ENCODE data around the gene C1QL4. TPM values are rescaled to one million over a fixed set of nuclear protein-coding genes. Genes with fewer than 3 reads are reported as not detected.
"Not testable (repeated sequence)": the region's sequence is repeated elsewhere in the genome, so short reads cannot be mapped to it uniquely, and the experiment has no call there.

Gene C1QL4
- total RNA-seq, 1 donor from 2014 or later = not detected

GRCh38 chr12:49310451-49311000, 26.5 kb downstream of the C1QL4 start:
- intact Hi-C loops (cut with micrococcal nuclease) = not testable (repeated sequence)

GRCh38 chr12:49309386-49309785, 27.6 kb downstream of the C1QL4 start:
- intact Hi-C loops (cut with micrococcal nuclease) = no loop called here

DNA sequence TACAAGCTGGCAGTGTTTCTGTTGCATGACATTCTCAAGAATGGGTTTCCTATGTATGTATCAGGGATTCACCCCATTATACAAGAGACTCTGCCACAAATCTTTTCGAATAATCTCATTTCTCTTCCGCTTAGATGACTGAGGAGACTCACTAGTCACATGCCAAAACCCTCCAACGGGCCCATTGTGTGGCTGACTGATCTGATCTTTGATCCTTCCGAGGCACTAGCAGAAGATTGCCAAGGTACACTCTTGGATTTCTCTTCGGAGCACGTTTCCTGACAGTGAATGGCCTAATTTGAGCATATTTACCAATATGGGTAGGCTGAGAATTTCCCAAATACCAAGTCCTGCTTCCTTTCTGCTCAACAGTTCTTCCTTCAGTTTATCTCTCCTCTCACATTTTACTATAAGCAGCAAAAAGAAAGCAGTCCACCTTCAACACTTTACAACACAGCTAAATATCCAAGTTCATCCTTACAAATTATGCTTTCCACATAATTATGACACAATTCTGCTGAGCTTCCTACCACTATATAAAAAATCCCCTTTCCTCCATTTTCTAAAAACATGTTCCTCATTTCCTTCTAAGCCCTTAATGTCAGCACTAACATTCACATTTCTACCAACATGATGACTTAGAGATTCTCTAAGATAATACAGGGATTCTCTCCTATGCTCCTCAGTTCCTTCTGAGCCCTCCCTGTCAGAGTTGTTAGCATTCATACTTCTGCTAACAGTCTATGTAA, 31.1 kb downstream of the C1QL4 start:
- intact Hi-C loops (cut with micrococcal nuclease) = no loop called here

- intact Hi-C loops (cut with micrococcal nuclease) = no loop called here
These were observed 32.8 kb downstream of the C1QL4 start for GRCh38 chr12:49304161-49304560.

- intact Hi-C loops (cut with micrococcal nuclease) = no loop called here
These were observed 35.2 kb downstream of the C1QL4 start for GRCh38 chr12:49301760-49302159.

DNA sequence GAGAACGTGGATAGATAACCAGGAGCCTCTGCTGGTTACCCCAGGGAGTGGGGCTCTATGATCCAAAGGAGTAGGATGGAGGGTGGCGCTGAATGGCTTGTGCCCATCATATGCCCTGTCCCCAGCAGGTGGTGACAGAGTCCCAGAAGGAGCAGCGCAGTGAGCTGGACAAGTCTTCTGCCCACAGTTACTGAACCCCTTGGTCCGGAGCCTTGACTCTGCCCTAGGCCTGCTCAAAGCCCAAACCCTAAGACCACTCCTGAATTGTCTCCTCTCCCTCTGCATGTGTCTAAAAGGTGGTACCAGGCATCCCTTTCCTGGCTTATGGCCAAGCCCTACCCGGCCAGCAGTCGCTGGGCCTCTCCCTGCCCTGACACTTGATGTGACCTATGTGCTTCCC, 38.8 kb downstream of the C1QL4 start:
- intact Hi-C loops (cut with micrococcal nuclease) = no loop called here

GRCh38 chr12:49297695-49298060, 39.3 kb downstream of the C1QL4 start:
- intact Hi-C loops (cut with micrococcal nuclease) = loop anchor here (1.0 kb wide), 2 partner anchors 26 to 40 kb away; partner anchors contain the start of genes C1QL4 and TROAP

- intact Hi-C loops (cut with micrococcal nuclease) = loop anchor here (1.0 kb wide), 3 partner anchors 9 to 40 kb away; partner anchors contain the start of genes C1QL4 and TROAP
These were observed 39.9 kb downstream of the C1QL4 start for GRCh38 chr12:49296836-49297694.

GRCh38 chr12:49296034-49296835, 40.8 kb downstream of the C1QL4 start:
- intact Hi-C loops (cut with micrococcal nuclease) = loop anchor here (1.0 kb wide), 1 partner anchor 8 kb away; no protein-coding TSS in a partner anchor

- intact Hi-C loops (cut with micrococcal nuclease) = no loop called here
These were observed 41.7 kb downstream of the C1QL4 start, which contains the start of gene PRPH for GRCh38 chr12:49295082-49295936. Gene PRPH (plus strand): TSS chr12:49295147. CDS start chr12:49295201, 54 bp downstream.

DNA sequence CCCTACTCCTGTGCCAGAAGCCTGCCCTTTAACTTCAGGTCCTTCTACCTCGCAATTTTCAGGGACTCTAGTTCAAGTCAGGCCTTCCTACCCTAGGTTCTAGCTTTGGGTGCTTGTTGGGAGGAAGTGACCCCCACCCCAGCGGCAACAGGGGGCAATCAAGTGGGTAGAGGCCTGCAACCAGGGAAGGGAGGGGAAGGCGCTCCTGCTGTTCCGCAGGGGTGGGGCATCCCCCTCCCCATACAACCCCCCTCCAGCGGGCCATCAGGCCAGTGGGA, 42.2 kb downstream of the C1QL4 start:
- intact Hi-C loops (cut with micrococcal nuclease) = no loop called here

- intact Hi-C loops (cut with micrococcal nuclease) = no loop called here
These were observed 42.7 kb downstream of the C1QL4 start for GRCh38 chr12:49294086-49294803.

DNA sequence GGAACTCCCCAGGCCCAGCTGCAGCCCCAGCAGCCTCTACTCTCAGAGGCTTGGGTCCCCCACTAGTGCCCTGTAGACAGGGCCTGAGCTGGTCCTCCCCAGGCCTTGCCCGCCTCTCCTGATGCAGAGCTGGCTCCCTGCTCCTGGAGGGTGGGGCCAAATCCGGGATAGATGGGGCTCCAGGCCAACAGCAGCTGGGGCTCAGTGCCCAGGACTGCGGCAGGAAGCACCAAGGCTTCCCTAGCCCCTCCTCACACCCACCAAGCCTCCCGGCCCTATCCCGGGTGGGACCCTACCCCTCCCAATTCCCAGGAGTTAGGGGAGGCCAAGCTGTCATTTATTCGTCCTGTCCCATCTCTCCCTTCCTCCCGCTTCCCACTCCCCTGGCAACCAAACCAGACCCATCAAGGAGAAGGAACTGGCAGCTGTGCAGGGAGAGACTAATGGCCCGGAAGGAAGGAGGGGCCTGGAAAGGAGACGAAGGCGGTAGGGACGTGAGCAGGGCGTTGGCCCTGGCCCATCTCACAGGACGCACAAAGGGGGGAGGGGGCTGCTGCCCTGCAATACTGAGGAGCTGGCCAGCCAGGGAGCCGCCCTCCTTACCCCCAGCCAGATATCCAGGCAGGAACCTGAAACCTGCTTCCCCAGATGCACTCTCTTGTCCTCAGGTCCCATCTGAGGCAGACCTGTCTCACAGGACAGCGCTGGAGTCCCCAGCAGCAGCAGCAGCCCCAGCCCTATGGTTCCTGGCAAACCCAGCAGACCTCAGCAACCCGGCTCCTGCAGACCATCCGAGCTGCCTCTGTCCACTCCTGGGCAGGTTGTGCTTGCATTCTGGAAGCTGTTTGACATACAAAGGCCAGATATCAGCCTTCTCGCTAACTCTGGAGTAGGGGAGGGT, 43.7 kb downstream of the C1QL4 start:
- intact Hi-C loops (cut with micrococcal nuclease) = no loop called here

DNA sequence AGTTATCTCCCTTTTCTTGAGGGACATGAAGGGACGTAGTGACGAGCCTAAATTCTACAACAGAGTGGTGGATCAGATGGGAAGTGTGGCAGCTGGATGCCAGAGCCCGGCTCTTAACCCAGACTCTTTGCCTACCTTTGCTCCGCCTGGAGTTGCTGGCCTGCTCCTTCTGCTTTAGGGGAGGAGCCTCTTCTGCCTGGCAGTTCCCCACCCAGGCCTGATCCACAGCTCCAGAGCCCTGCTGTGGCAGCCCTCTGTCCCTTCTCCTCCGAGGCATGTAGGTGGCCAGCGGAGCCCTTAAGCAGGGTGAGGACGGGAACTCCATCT, 44.3 kb downstream of the C1QL4 start:
- intact Hi-C loops (cut with micrococcal nuclease) = no loop called here

GRCh38 chr12:49288922-49289555, 47.9 kb downstream of the C1QL4 start:
- intact Hi-C loops (cut with micrococcal nuclease) = loop anchor here (1.0 kb wide), 7 partner anchors 7 to 291 kb away; partner anchors contain the start of gene C1QL4

- intact Hi-C loops (cut with micrococcal nuclease) = loop anchor here (1.0 kb wide), 7 partner anchors 8 to 292 kb away; partner anchors contain the start of gene C1QL4
These were observed 48.6 kb downstream of the C1QL4 start for GRCh38 chr12:49288412-49288853.

- intact Hi-C loops (cut with micrococcal nuclease) = loop anchor here (1.0 kb wide), 7 partner anchors 8 to 292 kb away; partner anchors contain the start of gene C1QL4
These were observed 49.1 kb downstream of the C1QL4 start for GRCh38 chr12:49287876-49288275.

DNA sequence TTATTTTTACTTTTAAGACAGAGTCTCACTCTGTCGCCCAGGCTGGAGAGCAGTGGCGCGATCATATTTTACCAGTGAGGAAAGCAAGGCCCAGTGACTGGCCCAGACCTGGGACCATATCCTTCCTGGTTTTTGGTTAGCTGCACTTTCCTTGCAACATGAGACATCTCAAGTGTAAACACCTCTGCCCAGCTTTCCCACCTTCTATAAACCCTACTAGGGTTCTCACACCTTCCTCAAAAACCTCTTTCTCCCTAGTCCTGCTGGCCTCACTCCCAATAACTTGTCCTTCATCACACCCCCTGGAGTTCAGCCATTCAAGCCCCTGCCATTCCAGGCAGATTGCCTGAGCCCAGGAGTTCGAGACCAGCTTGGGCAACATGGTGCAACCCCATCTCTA, 52.3 kb downstream of the C1QL4 start:
- intact Hi-C loops (cut with micrococcal nuclease) = no loop called here

All from T-helper 1 cell treated with Interleukin-12 subunit alpha and Interleukin-12 subunit beta and Interleukin-4 antibody, amounts not matched to agents 30 ng/mL and 1 ng/mL, for 36 hours (primary cell).